ENCODE results near the gene RNF19B.

GRCh38 chr1:32978854-32979253, 14.2 kb upstream of the RNF19B start:
- TF ChIP-seq CTCF (IDR thresholded peaks at IDR 0.05 in 2 of 3, conservative IDR thresholded peaks at IDR 0.05 in 1 of 3; ENCODE audit: borderline replicate concordance in 1 of 3, insufficient read depth in 1 of 3, low read depth in 2 of 3, low read length in 2 of 3) (no peak), FOSL1 (IDR thresholded peaks at IDR 0.05; ENCODE audit: low read depth) (no peak), ZNF274 (IDR thresholded peaks at IDR 0.05; ENCODE audit: low read depth, low read length) (no peak), SRF (IDR thresholded peaks at IDR 0.05; ENCODE audit: low read depth) (no peak), TCF7L2 (IDR thresholded peaks at IDR 0.05; ENCODE audit: borderline replicate concordance, extremely low read depth, insufficient read depth, insufficient read length) (no peak), EZH2 (IDR thresholded peaks at IDR 0.05) (no peak), REST (IDR thresholded peaks at IDR 0.05; ENCODE audit: low read depth) (no peak), EZH2phosphoT487 (IDR thresholded peaks at IDR 0.05; ENCODE audit: borderline replicate concordance) (no peak)

Data from HCT116 (cell line).